ENCODE data around the gene SYNDIG1. TPM values are rescaled to one million over a fixed set of nuclear protein-coding genes. Genes with fewer than 3 reads are reported as not detected.

SYNDIG1 gene
- polyA plus RNA-seq, 2 of the 4 experiments (the other 2 are of a cell fraction) = 0.96 to 2.6 TPM

DNA sequence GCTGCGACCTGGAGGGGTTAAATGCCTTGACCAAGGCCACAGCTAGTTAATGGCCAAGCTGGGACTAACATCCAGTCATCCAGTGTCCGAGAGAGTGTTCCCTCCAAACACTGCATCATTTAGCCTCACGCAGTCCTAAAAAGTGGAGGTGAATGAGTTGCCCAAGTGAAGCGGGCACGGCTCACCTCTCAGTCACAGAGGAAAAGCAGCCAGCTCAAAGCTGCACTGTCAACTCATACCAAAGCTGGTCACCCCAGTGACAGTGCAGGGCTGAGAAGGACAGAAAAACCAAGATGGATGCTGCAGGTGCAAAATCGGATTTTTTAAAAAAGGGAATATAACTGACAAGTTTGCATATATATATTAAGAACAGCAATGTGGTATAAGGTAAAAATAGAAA is 168.5 kb downstream of the SYNDIG1 start:
- H3K4me2 ChIP-seq = no peak overlapping the region
- TF ChIP-seq MAZ (IDR thresholded peaks at IDR 0.05; ENCODE audit: borderline replicate concordance, low read depth, low read length) (no peak), CHD2 (IDR thresholded peaks at IDR 0.05; ENCODE audit: low read length, partially characterized antibody) (no peak), TP53 (CRISPR knock-in tag; IDR thresholded peaks at IDR 0.05) (no peak), KDM5A (IDR thresholded peaks at IDR 0.05) (no peak), CBX8 (IDR thresholded peaks at IDR 0.05) (no peak), TFCP2L1 (CRISPR knock-in tag; IDR thresholded peaks at IDR 0.05) (no peak), BHLHE40 (IDR thresholded peaks at IDR 0.05; ENCODE audit: low read depth, low read length) (no peak), RFX5 (IDR thresholded peaks at IDR 0.05) (no peak), JUN (IDR thresholded peaks at IDR 0.05) (no peak), POLR2A (IDR thresholded peaks at IDR 0.05; ENCODE audit: low read length) (no peak), RAD21 (conservative IDR thresholded peaks at IDR 0.05 in 1 of 2, IDR thresholded peaks at IDR 0.05 in 1 of 2) (no peak), SMC3 (IDR thresholded peaks at IDR 0.05) (no peak), FOSL2 (IDR thresholded peaks at IDR 0.05) (no peak), FOSL2 (CRISPR knock-in tag; IDR thresholded peaks at IDR 0.05) (no peak), SREBF2 (IDR thresholded peaks at IDR 0.05) (no peak), KDM1A (IDR thresholded peaks at IDR 0.05; ENCODE audit: low read depth) (no peak)
- TF ChIP-seq, protein P1, sequence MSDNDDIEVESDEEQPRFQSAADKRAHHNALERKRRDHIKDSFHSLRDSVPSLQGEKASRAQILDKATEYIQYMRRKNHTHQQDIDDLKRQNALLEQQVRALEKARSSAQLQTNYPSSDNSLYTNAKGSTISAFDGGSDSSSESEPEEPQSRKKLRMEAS (IDR thresholded peaks at IDR 0.05) = no peak
- TF ChIP-seq, protein P2, sequence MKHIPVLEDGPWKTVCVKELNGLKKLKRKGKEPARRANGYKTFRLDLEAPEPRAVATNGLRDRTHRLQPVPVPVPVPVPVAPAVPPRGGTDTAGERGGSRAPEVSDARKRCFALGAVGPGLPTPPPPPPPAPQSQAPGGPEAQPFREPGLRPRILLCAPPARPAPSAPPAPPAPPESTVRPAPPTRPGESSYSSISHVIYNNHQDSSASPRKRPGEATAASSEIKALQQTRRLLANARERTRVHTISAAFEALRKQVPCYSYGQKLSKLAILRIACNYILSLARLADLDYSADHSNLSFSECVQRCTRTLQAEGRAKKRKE (CRISPR knock-in tag; IDR thresholded peaks at IDR 0.05; ENCODE audit: low read depth) = no peak
- TF ChIP-seq, protein P3, sequence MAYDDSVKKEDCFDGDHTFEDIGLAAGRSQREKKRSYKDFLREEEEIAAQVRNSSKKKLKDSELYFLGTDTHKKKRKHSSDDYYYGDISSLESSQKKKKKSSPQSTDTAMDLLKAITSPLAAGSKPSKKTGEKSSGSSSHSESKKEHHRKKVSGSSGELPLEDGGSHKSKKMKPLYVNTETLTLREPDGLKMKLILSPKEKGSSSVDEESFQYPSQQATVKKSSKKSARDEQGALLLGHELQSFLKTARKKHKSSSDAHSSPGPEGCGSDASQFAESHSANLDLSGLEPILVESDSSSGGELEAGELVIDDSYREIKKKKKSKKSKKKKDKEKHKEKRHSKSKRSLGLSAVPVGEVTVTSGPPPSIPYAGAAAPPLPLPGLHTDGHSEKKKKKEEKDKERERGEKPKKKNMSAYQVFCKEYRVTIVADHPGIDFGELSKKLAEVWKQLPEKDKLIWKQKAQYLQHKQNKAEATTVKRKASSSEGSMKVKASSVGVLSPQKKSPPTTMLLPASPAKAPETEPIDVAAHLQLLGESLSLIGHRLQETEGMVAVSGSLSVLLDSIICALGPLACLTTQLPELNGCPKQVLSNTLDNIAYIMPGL (CRISPR knock-in tag; IDR thresholded peaks at IDR 0.05; ENCODE audit: borderline replicate concordance) = no peak
- TF ChIP-seq, protein P4, sequence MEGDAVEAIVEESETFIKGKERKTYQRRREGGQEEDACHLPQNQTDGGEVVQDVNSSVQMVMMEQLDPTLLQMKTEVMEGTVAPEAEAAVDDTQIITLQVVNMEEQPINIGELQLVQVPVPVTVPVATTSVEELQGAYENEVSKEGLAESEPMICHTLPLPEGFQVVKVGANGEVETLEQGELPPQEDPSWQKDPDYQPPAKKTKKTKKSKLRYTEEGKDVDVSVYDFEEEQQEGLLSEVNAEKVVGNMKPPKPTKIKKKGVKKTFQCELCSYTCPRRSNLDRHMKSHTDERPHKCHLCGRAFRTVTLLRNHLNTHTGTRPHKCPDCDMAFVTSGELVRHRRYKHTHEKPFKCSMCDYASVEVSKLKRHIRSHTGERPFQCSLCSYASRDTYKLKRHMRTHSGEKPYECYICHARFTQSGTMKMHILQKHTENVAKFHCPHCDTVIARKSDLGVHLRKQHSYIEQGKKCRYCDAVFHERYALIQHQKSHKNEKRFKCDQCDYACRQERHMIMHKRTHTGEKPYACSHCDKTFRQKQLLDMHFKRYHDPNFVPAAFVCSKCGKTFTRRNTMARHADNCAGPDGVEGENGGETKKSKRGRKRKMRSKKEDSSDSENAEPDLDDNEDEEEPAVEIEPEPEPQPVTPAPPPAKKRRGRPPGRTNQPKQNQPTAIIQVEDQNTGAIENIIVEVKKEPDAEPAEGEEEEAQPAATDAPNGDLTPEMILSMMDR (IDR thresholded peaks at IDR 0.05) = no peak
- TF ChIP-seq, protein P5, sequence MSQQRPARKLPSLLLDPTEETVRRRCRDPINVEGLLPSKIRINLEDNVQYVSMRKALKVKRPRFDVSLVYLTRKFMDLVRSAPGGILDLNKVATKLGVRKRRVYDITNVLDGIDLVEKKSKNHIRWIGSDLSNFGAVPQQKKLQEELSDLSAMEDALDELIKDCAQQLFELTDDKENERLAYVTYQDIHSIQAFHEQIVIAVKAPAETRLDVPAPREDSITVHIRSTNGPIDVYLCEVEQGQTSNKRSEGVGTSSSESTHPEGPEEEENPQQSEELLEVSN (IDR thresholded peaks at IDR 0.05; ENCODE audit: borderline replicate concordance, low read depth) = no peak
- DNase-seq (ENCODE audit: low read depth in 1 of 2, low spot score in 1 of 2) (no peak), FAIRE-seq (no peak), ATAC-seq (no peak)
- ChIA-PET POLR2A (no interaction called here), CTCF (interaction anchor here (1.3 kb wide), 1 partner anchor 19 kb away, joined by 4 read pairs; no protein-coding TSS in a partner anchor)
- H3K4me3 ChIP-seq = no peak overlapping the region
- H3K9me3 ChIP-seq = no peaks in the 10 kb centered on the region; the same call in 2 of the 3 replicates
- H3K27ac ChIP-seq = peak overlapping the region in 1 of 2 experiments; percentile 90; a peak in 4 of 6 replicates
- WGBS (ENCODE audit: missing lambda C conversion rate) = 82% methylated on average over 6 of the region's 6 CpGs
- H3K4me1 ChIP-seq = peaks cover 22% of the 10 kb centered on the region

DNA sequence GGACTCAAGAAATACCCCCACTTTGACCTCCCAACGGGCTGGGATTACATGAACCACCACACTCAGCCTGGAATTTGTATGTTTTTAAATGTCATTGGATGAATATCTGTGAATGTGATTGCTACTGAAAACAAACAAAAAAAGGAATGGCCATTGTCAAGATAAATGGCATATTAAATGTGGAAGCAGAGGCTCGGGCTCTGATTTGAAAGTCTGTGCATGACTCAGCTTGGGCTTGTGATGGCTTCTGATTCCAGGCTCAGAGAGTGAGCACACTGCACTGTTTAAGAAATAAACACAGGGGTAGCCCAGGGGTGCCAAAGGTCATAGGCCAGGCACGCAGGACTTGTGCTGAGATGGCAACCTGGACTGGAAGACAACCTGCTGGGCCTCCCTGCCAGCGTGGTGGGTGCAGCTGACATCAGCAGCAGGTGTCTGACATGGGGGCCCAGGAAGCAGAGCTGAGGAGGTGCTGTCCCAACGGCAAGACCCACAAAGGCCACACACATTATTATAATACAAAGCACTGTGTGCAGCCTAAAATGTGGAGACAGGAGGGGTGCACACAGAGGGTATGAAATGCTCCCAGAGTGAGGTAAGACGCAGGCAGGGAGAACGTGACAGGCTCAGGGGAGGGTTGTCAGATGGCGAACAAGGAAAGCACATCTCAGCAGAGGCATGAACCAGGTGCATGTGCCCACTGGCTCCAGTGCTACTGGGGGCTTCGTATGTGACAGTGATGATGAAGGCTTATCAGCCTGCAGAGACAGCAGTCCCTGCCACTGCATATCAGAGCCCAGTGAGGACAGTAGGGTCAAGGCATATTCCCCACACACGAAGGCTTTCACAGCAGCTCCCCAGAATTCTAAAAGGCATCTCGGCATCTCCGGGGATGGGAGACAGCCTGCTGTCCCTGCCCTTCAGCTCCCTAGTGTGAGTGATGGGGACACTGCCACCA is 169.4 kb downstream of the SYNDIG1 start:
- peak overlapping the region in 1 of 2 experiments; percentile 51; a peak in 3 of 6 replicates for H3K27ac ChIP-seq
- no peak for DNase-seq (ENCODE audit: low read depth in 1 of 2, low spot score in 1 of 2)
- H3K9me3 ChIP-seq = no peaks in the 10 kb centered on the region
- no peak for FAIRE-seq
- no peak overlapping the region for H3K4me2 ChIP-seq
- no peak for TF ChIP-seq SMC3 (IDR thresholded peaks at IDR 0.05)
- TF ChIP-seq, protein P6, sequence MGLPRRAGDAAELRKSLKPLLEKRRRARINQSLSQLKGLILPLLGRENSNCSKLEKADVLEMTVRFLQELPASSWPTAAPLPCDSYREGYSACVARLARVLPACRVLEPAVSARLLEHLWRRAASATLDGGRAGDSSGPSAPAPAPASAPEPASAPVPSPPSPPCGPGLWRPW (IDR thresholded peaks at IDR 0.05) = no peak
- TF ChIP-seq, protein P2 (CRISPR knock-in tag; IDR thresholded peaks at IDR 0.05; ENCODE audit: low read depth) = no peak
- TF ChIP-seq, protein P4 (IDR thresholded peaks at IDR 0.05) = no peak
- no peak for TF ChIP-seq CHD2 (IDR thresholded peaks at IDR 0.05; ENCODE audit: low read length, partially characterized antibody)
- CTCF ChIA-PET = interaction anchor here (1.3 kb wide), 1 partner anchor 19 kb away, joined by 4 read pairs; no protein-coding TSS in a partner anchor
- POLR2A ChIA-PET = no interaction called here
- H3K4me3 ChIP-seq = no peak overlapping the region
- peaks cover 18% of the 10 kb centered on the region for H3K4me1 ChIP-seq
- no peak for ATAC-seq
- WGBS (ENCODE audit: missing lambda C conversion rate) = 83% methylated on average over 12 of the region's 12 CpGs
